ENCODE results near the gene AHCY.

GRCh38 chr20:34293119-34293518 is 10.0 kb downstream of the AHCY start:
- TF ChIP-seq CTCF (IDR thresholded peaks at IDR 0.05; ENCODE audit: poor library complexity, severe bottlenecking) = no peak
- no peak for TF ChIP-seq POLR2AphosphoS5 (IDR thresholded peaks at IDR 0.05)
- TF ChIP-seq MXI1 (conservative IDR thresholded peaks at IDR 0.05; ENCODE audit: poor library complexity, severe bottlenecking) = no peak
- no peak for TF ChIP-seq EZH2 (IDR thresholded peaks at IDR 0.05; ENCODE audit: borderline replicate concordance, insufficient read depth, low read length, poor library complexity, severe bottlenecking)
- TF ChIP-seq EP300 (conservative IDR thresholded peaks at IDR 0.05; ENCODE audit: poor library complexity, severe bottlenecking) = no peak
- no peak for TF ChIP-seq RAD21 (conservative IDR thresholded peaks at IDR 0.05)
- no peak for TF ChIP-seq SMC3 (conservative IDR thresholded peaks at IDR 0.05; ENCODE audit: poor library complexity)
- no peak for TF ChIP-seq TAF1 (IDR thresholded peaks at IDR 0.05; ENCODE audit: low read depth)
- TF ChIP-seq REST (IDR thresholded peaks at IDR 0.05; ENCODE audit: borderline replicate concordance) = no peak
